SU-DHL-6 (cell line): Measurements from ENCODE around the gene CLTB.

Source experiments
- EZH2phosphoT487 ChIP-seq: fragments of 200-600 bp; sonication (generic), shearing (Covaris generic); conservative IDR thresholded peaks from 2 replicates; pipeline ENCODE4 v1.6.1; 2018; ENCODE audit warnings: mild to moderate bottlenecking, antibody characterized with exemption, low read length, moderate library complexity, mixed read lengths
- TF ChIP-seq, protein P1 (sequence below): fragments of 200-600 bp; sonication (generic); IDR thresholded peaks from one replicate; pipeline ENCODE4 v1.5.1; 2017; ENCODE audit warnings: antibody characterized with exemption, mild to moderate bottlenecking, low read length, moderate library complexity; ENCODE audit not compliant: insufficient read depth, poor library complexity, severe bottlenecking

DNA sequence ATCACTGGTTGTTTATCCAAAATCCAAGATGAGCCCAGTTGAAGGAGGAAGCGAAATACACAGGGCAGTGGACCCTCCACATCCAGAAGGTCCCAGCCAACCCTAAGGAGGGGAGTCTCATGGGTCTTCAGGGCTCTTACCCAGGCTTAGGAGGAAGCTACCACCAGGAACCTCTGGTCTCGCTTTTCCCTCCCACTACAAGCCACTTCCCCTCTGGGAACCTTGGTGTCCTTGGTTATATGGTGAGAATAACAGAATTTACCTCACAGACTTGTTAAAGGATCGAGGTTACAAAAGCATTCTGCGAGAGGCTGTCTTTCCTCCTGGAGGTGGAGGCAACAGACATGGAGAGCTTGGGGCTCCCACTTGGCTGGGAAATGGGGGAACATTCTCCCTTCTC, 24.3 kb downstream of the CLTB start:
- TF ChIP-seq, protein P1, sequence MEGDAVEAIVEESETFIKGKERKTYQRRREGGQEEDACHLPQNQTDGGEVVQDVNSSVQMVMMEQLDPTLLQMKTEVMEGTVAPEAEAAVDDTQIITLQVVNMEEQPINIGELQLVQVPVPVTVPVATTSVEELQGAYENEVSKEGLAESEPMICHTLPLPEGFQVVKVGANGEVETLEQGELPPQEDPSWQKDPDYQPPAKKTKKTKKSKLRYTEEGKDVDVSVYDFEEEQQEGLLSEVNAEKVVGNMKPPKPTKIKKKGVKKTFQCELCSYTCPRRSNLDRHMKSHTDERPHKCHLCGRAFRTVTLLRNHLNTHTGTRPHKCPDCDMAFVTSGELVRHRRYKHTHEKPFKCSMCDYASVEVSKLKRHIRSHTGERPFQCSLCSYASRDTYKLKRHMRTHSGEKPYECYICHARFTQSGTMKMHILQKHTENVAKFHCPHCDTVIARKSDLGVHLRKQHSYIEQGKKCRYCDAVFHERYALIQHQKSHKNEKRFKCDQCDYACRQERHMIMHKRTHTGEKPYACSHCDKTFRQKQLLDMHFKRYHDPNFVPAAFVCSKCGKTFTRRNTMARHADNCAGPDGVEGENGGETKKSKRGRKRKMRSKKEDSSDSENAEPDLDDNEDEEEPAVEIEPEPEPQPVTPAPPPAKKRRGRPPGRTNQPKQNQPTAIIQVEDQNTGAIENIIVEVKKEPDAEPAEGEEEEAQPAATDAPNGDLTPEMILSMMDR, result no peak
- no peak for TF ChIP-seq EZH2phosphoT487
